ENCODE results near the gene ASIC2. TPM values are rescaled to one million over a fixed set of nuclear protein-coding genes. Genes with fewer than 3 reads are reported as not detected.

Gene ASIC2
- total and polyA plus RNA-seq, 4 donors: 0.10 to 0.18 TPM; not detected in 2

DNA sequence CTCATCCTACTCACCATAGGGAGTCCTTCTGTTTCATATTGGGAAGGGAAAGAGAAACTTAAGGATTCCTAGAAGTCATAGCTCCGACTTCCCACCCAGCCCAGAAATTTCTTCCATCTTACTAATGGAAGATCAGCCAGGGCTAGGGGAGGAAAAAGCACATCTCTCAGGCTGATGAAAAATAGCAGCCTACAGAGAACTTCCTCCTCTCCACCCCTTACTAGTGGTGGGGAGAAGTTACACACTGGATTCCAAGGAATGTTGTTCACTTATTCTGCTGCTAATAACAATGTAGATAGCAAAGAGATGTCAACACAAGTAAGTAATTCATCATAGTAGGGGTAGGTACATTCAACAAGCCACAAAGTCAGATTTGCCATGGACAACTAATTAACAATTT, 207.1 kb downstream of the ASIC2 start:
- intact Hi-C loops (cut with DNase I): no loop called here
- Histone ChIP-seq H3K9me3 (ENCODE audit: control insufficient read depth, low read length) (peaks cover 1% of the 10 kb centered on the region), H3K27me3 (ENCODE audit: control insufficient read depth in 1 of 2, insufficient read depth in 2 of 2, low read length in 1 of 2) (peaks cover 0 to 4% of the 10 kb centered on the region in 2 donors)

DNA sequence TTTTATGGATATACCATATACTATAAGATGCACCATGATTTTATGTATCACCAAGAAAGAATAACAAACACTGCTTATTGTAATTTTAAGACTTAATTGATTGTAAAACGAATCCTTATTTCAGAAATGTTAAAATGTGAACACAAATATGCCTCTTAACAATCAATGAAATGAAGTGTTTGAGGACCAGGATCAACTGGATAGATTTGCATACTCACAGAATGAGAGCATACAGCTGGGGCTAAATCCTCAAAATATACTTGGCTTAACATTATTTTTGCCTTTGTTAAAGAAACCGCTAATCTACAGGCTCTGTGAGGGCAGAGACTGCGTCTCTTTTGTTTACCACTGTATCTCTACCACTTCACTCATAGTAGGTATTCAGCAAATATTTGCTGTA, 207.8 kb downstream of the ASIC2 start:
- no peaks in the 10 kb centered on the region for H3K36me3 ChIP-seq (ENCODE audit: control insufficient read depth in 1 of 2, insufficient read depth in 2 of 2, low read length in 1 of 2)
- WGBS, 2 donors: 82 to 85% methylated on average over 3 of the region's 3 CpGs
- H3K4me1 ChIP-seq (ENCODE audit: control insufficient read depth in 1 of 2, insufficient read depth in 2 of 2, low read length in 2 of 2): no peaks in the 10 kb centered on the region
- H3K27ac ChIP-seq (ENCODE audit: low read depth in 1 of 2, low read length in 2 of 2): no peak overlapping the region
- DNase-seq (no peak), ATAC-seq (ENCODE audit: low FRiP score) (no peak)
- no peak overlapping the region for H3K4me3 ChIP-seq (ENCODE audit: low read length in 2 of 2)
- H3K9me3 ChIP-seq (ENCODE audit: control insufficient read depth, low read length): peaks cover 1% of the 10 kb centered on the region
- intact Hi-C loops (cut with DNase I): no loop called here
- H3K27me3 ChIP-seq (ENCODE audit: control insufficient read depth in 1 of 2, insufficient read depth in 2 of 2, low read length in 1 of 2): peaks cover 0 to 4% of the 10 kb centered on the region in 2 donors

More for the DNA sequence above, 207.1 kb downstream of the ASIC2 start:
- no peak for DNase-seq
- Histone ChIP-seq H3K36me3 (ENCODE audit: control insufficient read depth in 1 of 2, insufficient read depth in 2 of 2, low read length in 1 of 2) (no peaks in the 10 kb centered on the region), H3K4me3 (ENCODE audit: low read length in 2 of 2) (no peak overlapping the region), H3K27ac (ENCODE audit: low read depth in 1 of 2, low read length in 2 of 2) (no peak overlapping the region), H3K4me1 (ENCODE audit: control insufficient read depth in 1 of 2, insufficient read depth in 2 of 2, low read length in 2 of 2) (no peaks in the 10 kb centered on the region)
- WGBS, 2 donors: 40 to 55% methylated on average over 1 of the region's 1 CpG
- ATAC-seq (ENCODE audit: low FRiP score): no peak

DNA sequence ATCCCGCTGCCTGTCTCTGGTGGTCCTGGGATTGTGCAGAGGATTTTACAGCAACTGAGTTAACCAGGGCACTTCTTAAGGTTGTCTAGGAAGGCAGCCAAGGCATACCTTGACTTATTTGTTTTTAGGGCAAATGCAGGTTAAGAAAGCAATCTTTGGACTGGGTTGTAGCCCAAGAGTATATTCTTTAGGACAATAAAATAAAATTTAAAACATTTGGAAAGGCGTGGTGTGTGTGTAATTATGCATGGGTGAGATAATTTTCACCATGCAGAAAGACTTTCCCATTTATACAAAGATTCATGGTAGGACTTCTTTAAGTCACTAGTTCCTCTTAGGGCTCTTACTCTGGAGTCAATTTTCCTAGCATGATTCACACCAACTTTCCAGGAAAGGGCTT, 208.3 kb downstream of the ASIC2 start:
- Histone ChIP-seq H3K36me3 (ENCODE audit: control insufficient read depth in 1 of 2, insufficient read depth in 2 of 2, low read length in 1 of 2) (no peaks in the 10 kb centered on the region), H3K4me3 (ENCODE audit: low read length in 2 of 2) (no peak overlapping the region), H3K27me3 (ENCODE audit: control insufficient read depth in 1 of 2, insufficient read depth in 2 of 2, low read length in 1 of 2) (peaks cover 0 to 4% of the 10 kb centered on the region in 2 donors), H3K4me1 (ENCODE audit: control insufficient read depth in 1 of 2, insufficient read depth in 2 of 2, low read length in 2 of 2) (no peaks in the 10 kb centered on the region), H3K27ac (ENCODE audit: low read depth in 1 of 2, low read length in 2 of 2) (no peak overlapping the region), H3K9me3 (ENCODE audit: control insufficient read depth, low read length) (peaks cover 1% of the 10 kb centered on the region)
- 61 to 65% methylated on average over 2 of the region's 2 CpGs for WGBS, 2 donors
- ATAC-seq (ENCODE audit: low FRiP score) (no peak), DNase-seq (no peak)
- intact Hi-C loops (cut with DNase I): no loop called here

DNA sequence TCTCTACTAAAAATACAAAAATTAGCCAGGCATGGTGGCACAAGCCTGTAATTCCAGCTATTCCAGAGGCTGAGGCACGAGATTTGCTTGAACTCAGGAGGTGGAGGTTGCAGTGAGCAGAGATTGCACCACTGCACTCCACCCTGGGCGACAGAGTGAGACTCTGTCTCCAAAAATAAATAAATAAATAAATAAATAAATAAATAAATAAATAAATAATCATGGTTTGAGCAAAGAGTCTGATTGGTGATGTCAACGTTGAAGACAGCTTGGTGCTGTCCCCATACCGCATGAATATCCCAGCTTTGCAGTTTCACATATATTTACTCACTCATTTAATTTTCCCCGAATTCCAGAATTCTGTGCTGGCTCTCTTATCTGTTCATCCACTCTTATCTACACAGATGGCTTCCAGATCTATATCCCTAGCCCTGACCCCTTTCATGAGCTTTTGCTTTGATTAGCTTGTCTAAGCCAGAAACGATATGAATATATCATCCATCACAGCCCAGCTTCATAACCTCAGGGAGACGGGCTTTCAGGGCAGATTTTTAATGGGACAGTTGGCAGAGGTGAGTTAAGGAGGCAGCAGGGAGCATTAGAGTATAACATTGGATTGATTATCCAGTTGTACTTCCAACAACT, 210.4 kb downstream of the ASIC2 start:
- Histone ChIP-seq H3K4me1 (ENCODE audit: control insufficient read depth in 1 of 2, insufficient read depth in 2 of 2, low read length in 2 of 2) (no peaks in the 10 kb centered on the region), H3K27ac (ENCODE audit: low read depth in 1 of 2, low read length in 2 of 2) (no peak overlapping the region), H3K36me3 (ENCODE audit: control insufficient read depth in 1 of 2, insufficient read depth in 2 of 2, low read length in 1 of 2) (no peaks in the 10 kb centered on the region), H3K4me3 (ENCODE audit: low read length in 2 of 2) (no peak overlapping the region), H3K27me3 (ENCODE audit: control insufficient read depth in 1 of 2, insufficient read depth in 2 of 2, low read length in 1 of 2) (no peaks in the 10 kb centered on the region), H3K9me3 (ENCODE audit: control insufficient read depth, low read length) (no peaks in the 10 kb centered on the region)
- ATAC-seq (ENCODE audit: low FRiP score) (no peak), DNase-seq (no peak)
- intact Hi-C loops (cut with DNase I): no loop called here
- 71 to 82% methylated on average over 7 of the region's 7 CpGs for WGBS, 2 donors

DNA sequence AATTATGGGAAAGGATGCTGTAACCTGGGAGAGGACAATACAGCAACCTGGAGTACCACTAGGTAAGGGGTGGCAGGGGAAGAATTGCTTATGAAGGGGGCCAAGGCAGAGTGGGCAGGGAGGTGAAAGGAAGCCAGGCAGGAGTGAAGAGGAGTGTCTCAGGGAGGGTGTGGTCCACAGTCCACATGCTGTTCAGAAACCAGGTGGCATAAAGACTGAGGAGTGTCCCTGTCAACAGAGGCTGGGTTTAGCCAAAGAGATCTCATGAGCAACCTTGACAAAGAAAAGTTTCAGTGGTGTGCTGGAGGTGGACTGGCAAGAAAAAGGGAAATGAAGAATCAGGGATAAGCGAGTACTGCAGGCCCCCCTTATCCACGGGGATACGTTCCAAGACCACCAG, 213.0 kb downstream of the ASIC2 start:
- no peak overlapping the region for H3K4me3 ChIP-seq (ENCODE audit: low read length in 2 of 2)
- H3K4me1 ChIP-seq (ENCODE audit: control insufficient read depth in 1 of 2, insufficient read depth in 2 of 2, low read length in 2 of 2): no peaks in the 10 kb centered on the region
- no peaks in the 10 kb centered on the region for H3K27me3 ChIP-seq (ENCODE audit: control insufficient read depth in 1 of 2, insufficient read depth in 2 of 2, low read length in 1 of 2)
- whole genome bisulfite sequencing, 2 donors: 64 to 76% methylated on average over 3 of the region's 3 CpGs
- no peak overlapping the region for H3K27ac ChIP-seq (ENCODE audit: low read depth in 1 of 2, low read length in 2 of 2)
- H3K36me3 ChIP-seq (ENCODE audit: control insufficient read depth in 1 of 2, insufficient read depth in 2 of 2, low read length in 1 of 2): no peaks in the 10 kb centered on the region
- DNase-seq (no peak), ATAC-seq (ENCODE audit: low FRiP score) (no peak)
- no peaks in the 10 kb centered on the region for H3K9me3 ChIP-seq (ENCODE audit: control insufficient read depth, low read length)
- intact Hi-C loops (cut with DNase I): no loop called here

DNA sequence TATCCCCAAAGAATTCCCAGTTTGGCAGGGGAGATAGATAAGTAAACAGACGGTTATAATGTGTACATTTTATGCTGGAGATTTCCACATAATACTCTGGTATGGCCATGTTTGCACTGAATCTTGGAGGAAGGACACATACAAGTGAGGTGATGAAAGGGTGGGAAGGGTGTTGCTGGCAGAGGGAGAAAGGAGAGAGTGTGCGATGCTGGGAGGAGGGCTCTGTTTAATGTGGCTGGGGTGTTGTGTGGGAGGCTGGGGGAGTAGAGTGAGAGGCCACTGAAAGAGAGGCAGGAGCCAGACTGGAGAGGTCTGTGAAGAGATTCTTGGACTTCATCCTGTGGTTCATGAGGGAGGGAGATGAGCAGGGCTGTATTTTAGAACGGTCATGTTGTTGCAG, 213.9 kb downstream of the ASIC2 start:
- DNase-seq: no peak
- no peak for ATAC-seq (ENCODE audit: low FRiP score)
- Histone ChIP-seq H3K4me3 (ENCODE audit: low read length in 2 of 2) (no peak overlapping the region), H3K36me3 (ENCODE audit: control insufficient read depth in 1 of 2, insufficient read depth in 2 of 2, low read length in 1 of 2) (no peaks in the 10 kb centered on the region), H3K27ac (ENCODE audit: low read depth in 1 of 2, low read length in 2 of 2) (no peak overlapping the region), H3K9me3 (ENCODE audit: control insufficient read depth, low read length) (no peaks in the 10 kb centered on the region), H3K4me1 (ENCODE audit: control insufficient read depth in 1 of 2, insufficient read depth in 2 of 2, low read length in 2 of 2) (no peaks in the 10 kb centered on the region), H3K27me3 (ENCODE audit: control insufficient read depth in 1 of 2, insufficient read depth in 2 of 2, low read length in 1 of 2) (no peaks in the 10 kb centered on the region)
- 58 to 59% methylated on average over 3 of the region's 3 CpGs for WGBS, 2 donors
- intact Hi-C loops (cut with DNase I): loop anchor here in 1 of 2 donors (10.0 kb wide), 1 partner anchor 76 kb away; no protein-coding TSS in a partner anchor

DNA sequence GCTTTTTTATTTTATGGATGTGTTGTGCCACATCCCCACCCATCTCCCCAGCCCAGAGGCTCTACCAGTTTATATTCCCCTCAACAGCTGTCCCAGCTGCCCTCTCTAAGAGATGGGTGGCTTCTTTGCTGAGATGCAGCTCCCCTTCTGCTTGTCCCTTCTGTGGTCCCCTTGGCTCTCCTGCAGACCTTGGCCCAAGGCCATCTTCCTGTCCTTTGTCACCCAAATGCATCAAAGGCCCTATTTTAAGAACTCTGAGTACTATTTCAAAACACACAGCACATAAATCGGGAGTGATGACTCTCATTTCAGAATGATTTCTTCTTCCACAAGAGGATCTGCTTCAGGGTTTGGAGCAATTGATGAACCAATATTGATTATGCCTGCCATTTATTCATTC, 216.1 kb downstream of the ASIC2 start:
- H3K4me1 ChIP-seq (ENCODE audit: control insufficient read depth in 1 of 2, insufficient read depth in 2 of 2, low read length in 2 of 2): no peaks in the 10 kb centered on the region
- H3K27ac ChIP-seq (ENCODE audit: low read depth in 1 of 2, low read length in 2 of 2): no peak overlapping the region
- no peaks in the 10 kb centered on the region for H3K9me3 ChIP-seq (ENCODE audit: control insufficient read depth, low read length)
- no peaks in the 10 kb centered on the region for H3K27me3 ChIP-seq (ENCODE audit: control insufficient read depth in 1 of 2, insufficient read depth in 2 of 2, low read length in 1 of 2)
- intact Hi-C loops (cut with DNase I): loop anchor here in 1 of 2 donors (10.0 kb wide), 1 partner anchor 78 kb away; no protein-coding TSS in a partner anchor
- ATAC-seq (ENCODE audit: low FRiP score): no peak
- no peaks in the 10 kb centered on the region for H3K36me3 ChIP-seq (ENCODE audit: control insufficient read depth in 1 of 2, insufficient read depth in 2 of 2, low read length in 1 of 2)
- no peak for DNase-seq
- 16 to 19% methylated on average over 1 of the region's 1 CpG for WGBS, 2 donors
- H3K4me3 ChIP-seq (ENCODE audit: low read length in 2 of 2): no peak overlapping the region

DNA sequence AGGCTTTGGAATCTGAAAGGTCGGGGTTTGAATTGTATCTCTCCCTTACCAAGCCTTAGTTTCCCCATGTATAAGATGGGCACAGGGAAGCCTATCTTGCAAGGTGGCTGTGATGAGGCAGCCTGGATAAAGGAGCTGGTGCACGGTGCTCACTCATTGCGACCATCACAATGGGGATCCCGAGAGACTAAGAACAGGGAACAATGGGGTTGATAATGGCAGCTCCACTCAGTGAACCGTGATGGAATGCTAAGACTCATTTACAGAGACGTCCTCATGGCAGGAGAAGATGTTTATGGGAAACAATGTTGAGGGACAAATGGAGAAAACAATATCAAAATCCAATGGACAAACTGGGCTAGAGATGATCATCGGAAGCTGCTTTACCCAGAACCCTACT, 219.7 kb downstream of the ASIC2 start:
- intact Hi-C loops (cut with DNase I): loop anchor here in 1 of 2 donors (10.0 kb wide), 1 partner anchor 81 kb away; no protein-coding TSS in a partner anchor
- ATAC-seq (ENCODE audit: low FRiP score): no peak
- no peak for DNase-seq

DNA sequence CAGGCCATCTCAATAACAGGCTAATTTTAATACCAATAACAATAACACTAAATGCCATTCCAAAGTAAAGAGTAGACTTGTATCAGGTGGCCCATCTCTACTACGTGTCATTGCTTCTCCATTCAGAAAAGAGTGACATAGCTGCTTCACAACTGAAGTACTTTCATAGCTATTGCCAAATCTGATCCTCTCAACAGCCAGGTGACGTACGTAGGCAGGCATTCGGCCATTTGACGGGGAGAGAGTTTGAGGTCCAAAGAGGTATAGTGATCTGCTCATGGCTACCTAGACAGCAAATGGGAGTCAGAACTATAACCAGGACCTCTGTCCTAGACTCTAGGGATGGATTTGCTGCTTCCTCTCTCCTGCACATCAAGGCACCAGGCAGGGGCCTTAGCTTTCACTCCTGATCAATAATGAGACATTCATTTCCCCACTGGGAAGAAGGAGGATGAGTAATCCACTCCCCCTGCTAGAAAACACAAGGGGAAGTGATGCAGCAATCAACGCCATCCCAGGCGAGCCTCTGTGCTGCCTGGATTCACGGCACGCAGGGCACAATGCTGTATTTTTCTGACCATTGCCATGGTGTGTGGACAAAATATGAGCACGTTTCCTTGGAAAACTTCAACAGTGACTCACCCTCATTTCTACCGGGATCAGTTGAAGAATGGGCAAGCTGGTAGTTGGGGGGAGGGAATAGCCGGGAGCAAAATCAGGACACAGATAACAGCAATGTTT, 220.5 kb downstream of the ASIC2 start:
- Histone ChIP-seq H3K9me3 (ENCODE audit: control insufficient read depth, low read length) (no peaks in the 10 kb centered on the region), H3K4me1 (ENCODE audit: control insufficient read depth in 1 of 2, insufficient read depth in 2 of 2, low read length in 2 of 2) (no peaks in the 10 kb centered on the region), H3K27me3 (ENCODE audit: control insufficient read depth in 1 of 2, insufficient read depth in 2 of 2, low read length in 1 of 2) (no peaks in the 10 kb centered on the region), H3K36me3 (ENCODE audit: control insufficient read depth in 1 of 2, insufficient read depth in 2 of 2, low read length in 1 of 2) (no peaks in the 10 kb centered on the region), H3K4me3 (ENCODE audit: low read length in 2 of 2) (no peak overlapping the region), H3K27ac (ENCODE audit: low read depth in 1 of 2, low read length in 2 of 2) (no peak overlapping the region)
- DNase-seq (no peak), ATAC-seq (ENCODE audit: low FRiP score) (no peak)
- WGBS, 2 donors: 64 to 70% methylated on average over 12 of the region's 12 CpGs
- intact Hi-C loops (cut with DNase I): loop anchor here (1.0 to 10.0 kb wide), 2 partner anchors 20 to 82 kb away; no protein-coding TSS in a partner anchor

More for the DNA sequence above, 219.7 kb downstream of the ASIC2 start:
- Histone ChIP-seq H3K27me3 (ENCODE audit: control insufficient read depth in 1 of 2, insufficient read depth in 2 of 2, low read length in 1 of 2) (no peaks in the 10 kb centered on the region), H3K4me1 (ENCODE audit: control insufficient read depth in 1 of 2, insufficient read depth in 2 of 2, low read length in 2 of 2) (no peaks in the 10 kb centered on the region), H3K4me3 (ENCODE audit: low read length in 2 of 2) (no peak overlapping the region), H3K27ac (ENCODE audit: low read depth in 1 of 2, low read length in 2 of 2) (no peak overlapping the region), H3K9me3 (ENCODE audit: control insufficient read depth, low read length) (no peaks in the 10 kb centered on the region), H3K36me3 (ENCODE audit: control insufficient read depth in 1 of 2, insufficient read depth in 2 of 2, low read length in 1 of 2) (no peaks in the 10 kb centered on the region)
- WGBS, 2 donors: 67 to 73% methylated on average over 7 of the region's 7 CpGs

All from aorta (tissue), 5 donors.